ENCODE results near the gene EPS8L3.
"Not testable (repeated sequence)": the region's sequence is repeated elsewhere in the genome, so short reads cannot be mapped to it uniquely, and the experiment has no call there.

Gene EPS8L3, protein sequence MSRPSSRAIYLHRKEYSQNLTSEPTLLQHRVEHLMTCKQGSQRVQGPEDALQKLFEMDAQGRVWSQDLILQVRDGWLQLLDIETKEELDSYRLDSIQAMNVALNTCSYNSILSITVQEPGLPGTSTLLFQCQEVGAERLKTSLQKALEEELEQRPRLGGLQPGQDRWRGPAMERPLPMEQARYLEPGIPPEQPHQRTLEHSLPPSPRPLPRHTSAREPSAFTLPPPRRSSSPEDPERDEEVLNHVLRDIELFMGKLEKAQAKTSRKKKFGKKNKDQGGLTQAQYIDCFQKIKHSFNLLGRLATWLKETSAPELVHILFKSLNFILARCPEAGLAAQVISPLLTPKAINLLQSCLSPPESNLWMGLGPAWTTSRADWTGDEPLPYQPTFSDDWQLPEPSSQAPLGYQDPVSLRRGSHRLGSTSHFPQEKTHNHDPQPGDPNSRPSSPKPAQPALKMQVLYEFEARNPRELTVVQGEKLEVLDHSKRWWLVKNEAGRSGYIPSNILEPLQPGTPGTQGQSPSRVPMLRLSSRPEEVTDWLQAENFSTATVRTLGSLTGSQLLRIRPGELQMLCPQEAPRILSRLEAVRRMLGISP

DNA sequence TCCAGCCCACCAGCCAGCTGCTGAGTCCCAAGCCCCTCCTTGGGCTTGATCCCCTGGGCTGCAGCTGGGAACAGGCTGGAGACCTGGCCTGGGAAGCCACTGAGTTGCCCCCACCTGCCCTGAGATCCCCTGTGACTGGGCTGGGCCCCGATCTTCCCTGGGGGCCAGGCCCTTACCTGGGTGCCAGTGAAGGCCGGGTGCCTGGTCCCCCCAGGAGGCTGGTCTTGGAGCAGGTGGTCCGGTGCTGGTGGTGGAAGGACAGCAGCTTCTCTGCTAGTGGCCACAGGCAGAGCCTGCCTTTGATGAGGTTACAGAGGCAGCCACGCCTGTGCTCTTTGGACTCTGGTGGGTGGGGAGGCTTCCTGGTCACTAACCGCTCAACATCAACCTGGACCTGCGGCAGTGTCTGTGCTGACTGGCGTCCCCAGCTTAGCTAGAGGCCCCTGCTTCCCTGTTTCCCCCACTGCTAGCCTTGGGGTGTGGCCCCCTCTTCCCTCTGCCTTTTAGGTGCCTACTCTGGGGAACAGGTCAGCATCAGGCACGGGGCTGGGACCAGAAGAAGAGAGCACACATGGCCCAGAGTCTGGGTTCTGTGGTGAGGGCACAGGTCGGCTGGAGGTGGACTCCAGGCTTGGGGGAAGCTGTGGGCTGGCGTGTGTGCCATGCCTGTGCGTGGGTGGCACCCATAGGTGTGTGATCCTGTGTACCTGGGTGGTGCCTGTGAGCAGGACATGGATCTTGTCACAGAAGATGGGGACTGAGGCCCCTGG lies at the start of gene EPS8L3:
TSS of gene EPS8L3 (minus strand) at position 278 of the 770 bp plus-strand sequence. CDS start 2,174 bp downstream, outside the sequence.
- DNase-seq (ENCODE audit: low spot score): no peak

DNA sequence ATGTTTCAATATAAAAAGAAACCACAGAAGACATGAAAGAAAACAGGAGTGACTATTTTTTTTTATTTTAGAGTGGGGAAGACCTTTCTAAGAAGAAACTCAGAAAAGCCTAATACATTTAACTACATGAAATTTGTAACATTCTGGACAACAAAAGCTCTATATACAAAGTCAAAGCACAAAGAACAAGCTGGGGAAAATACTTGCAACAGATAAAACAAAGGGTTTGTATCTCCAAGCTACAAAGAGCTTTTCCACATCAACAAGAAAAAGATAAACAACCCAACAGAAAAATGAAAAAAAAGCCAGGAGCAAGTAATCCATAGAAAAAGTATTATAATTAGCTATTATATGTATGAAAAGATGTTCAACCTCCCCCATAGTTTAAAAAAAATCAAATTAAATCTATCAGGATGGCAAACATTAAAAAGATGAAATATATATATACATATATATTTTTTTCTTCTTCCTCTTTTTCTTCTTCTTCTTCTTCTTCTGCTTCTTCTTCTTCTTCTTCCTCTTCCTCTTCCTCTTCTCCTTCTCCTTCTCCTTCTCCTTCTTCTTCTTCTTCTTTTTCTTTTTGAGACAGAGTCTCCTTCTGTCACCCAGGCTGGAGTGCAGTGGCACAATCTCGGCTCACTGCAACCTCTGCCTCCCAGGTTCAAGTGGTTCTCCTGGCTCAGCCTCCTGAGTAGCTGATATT lies 49.1 kb upstream of the EPS8L3 start:
- no peak for DNase-seq (ENCODE audit: low spot score)

DNA sequence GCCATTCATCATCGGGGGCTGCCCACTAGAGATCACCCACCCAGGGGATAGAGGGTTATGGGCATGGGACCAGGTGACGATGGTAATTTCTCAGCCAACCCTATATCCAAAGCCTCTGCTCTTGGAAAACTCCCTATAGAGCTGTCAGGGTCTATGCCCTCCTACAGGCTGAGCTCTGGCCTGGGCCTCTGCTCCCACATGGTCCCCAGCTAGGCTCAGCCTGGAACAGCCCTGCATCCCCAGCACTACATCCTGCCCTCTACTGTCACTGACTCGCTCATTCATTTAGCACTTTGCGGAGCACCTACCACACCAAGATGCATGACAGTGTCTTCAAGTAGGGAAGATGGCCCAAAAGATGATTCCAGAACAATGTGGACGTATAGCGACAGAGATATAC lies 45.0 kb upstream of the EPS8L3 start:
- no peak for DNase-seq (ENCODE audit: low spot score)

DNA sequence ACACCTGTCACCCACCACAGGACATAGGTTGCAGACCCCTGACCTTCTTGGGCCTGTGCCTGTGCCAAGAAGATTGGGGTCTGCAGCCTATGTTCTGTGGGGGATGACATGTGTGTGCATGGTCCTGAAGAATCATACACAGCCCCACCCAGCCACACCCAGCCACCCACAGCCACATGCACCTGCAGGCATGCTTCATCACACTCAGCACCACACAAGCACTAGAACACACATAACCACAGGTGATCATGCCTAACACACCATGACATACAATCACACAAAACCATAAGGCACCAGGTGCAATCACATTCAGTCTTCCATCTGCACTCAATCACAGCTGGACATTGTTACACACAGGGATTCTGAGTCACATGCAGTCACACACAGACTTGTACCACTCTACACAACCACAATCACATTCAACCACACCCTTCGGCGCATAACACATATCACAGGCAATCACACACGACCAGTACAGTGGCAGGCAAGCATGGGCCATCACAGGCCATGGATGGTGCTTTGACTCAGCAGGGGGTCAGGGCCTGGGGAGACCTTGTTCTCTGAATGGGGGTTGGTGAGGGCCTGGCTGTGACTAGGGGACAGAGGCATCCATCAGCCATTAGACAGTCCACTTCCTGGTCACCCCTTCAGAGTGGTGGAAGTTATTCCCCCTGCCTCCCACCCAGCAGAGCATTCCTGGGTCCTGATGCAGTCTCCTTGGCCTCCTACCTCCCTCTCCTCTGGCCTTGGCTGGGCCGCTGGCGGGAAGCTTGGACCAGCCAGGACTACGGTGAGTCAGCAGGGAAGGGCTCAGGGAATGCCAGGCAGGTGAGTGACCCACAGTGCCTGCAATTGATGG lies 44.3 kb upstream of the EPS8L3 start:
- peak; percentile 62 for DNase-seq (ENCODE audit: low spot score)

DNA sequence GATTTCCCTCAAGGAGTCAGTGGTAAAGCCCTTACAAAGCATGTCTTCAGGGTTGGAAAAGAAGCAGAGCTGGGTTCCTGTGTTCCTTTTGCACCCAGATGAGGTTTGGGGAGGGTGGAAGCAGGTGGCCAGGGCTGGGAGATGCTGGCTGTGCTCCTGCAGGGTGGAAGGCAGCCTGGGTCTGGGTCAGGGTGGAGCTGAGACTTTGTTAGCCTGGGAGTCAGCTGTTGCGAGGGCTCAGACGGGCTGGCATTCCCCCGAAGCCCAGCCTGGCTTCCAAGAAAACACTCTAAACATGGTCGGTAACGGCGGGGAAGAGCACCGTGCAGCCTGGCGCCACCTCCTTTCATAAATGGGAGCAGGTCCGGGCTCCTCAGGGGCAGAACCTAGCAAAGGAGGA lies 43.7 kb upstream of the EPS8L3 start:
- no peak for DNase-seq (ENCODE audit: low spot score)

DNA sequence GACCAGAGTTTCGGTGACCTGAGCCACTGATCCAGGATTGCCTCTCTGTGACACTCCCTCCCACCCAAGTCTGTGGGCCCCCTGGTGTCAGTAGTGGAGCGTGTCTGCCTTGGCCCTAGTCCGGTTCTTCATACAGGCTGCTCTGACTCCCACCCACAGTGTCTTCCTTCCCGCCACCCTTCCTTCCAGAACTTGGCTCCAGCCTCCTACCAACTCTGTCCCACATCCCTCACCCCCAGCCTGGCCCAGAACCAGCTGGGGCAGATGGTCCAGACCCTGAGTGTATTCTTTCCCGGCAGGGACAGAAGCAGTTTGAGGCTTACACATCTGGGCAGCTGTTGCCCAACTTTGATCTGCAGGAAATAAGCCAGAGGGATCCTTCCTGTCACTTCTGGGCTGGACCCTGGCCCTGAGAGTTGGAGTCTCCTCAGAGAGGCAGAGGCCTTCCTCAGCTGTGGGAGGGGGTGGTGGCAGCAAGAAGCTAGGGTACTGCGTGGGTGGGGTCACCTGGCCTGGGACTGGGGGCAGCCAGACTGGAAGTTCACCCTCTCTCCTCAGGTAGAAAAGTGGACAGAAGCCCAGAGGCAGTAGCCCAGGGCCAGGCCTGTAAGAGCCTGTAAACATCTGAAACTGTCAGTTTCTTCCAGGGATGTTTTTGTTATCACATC lies 43.1 kb upstream of the EPS8L3 start:
- no peak for DNase-seq (ENCODE audit: low spot score)

DNA sequence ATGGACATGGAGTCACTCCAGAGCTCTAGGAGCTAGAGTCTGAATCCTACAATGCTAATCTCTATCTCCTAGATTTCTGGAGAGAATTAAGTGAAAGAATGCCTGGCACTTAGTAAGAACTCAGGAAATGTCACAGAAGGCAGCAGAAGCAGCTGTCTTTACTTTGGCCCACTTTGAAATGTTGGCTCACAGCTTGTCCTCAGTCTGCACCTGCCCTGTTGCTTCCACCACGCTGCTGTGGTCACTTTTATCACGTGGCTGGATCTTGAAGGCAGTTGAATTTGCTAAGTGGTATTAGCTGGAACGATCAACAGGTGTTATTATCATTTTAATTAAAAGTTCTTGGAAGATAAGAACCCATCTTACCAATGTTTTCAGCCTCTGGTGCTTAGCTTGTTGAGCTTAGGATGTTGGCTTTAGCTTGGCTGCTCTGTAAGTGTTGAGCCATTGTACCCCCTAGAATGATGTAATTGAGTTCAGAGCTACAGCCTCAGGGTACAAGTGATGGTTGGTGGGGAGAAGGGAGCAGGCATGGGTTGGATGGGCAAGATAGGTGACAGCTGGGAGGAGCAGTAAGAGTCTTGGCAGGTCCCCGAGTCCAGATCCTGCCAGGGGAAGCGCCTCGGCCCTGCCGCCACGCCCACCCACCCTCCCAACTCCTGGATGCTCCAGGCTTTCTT lies 41.9 kb upstream of the EPS8L3 start:
- no peak for DNase-seq (ENCODE audit: low spot score)

DNA sequence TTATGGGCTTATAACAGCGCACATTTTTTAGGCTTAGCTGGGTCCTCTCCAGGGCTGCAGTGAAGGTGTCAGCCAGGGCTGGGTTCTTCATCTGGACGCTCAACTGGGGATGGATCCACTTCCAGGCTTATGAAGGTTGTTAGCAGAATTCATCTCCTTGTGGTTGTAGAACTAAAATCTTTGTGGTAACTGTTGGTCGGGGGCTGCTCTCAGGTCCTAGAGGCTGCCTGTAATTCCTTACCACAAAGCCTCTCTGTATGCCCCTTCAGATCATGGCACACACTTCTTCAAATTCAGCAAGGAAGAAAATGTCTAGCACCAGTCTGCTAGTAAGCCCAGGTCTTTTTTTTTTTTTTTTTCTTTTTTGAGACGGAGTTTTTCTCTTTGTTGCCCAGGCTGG lies 40.9 kb upstream of the EPS8L3 start:
- no peak for DNase-seq (ENCODE audit: low spot score)

DNA sequence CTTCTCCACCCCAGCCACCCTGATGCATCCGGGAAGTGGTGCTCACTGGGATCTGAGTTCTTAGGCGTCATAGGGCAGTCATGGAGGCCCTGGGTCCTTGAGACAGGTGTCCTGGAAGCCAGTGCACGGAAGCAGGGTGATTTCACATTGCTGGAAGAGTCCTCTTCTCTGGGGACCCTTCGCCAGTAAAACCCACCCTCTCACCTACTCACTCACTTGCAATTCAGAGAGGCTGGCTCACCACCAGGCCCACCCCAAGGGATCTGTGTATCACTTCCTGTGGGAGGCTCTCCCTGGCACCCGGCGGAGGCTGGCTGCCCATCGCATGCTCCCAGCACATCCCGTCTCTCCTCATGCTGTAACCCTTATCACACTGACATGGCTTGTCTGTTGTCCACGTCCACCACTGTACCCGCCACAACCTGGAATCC lies 40.2 kb upstream of the EPS8L3 start:
- no peak for DNase-seq (ENCODE audit: low spot score)

DNA sequence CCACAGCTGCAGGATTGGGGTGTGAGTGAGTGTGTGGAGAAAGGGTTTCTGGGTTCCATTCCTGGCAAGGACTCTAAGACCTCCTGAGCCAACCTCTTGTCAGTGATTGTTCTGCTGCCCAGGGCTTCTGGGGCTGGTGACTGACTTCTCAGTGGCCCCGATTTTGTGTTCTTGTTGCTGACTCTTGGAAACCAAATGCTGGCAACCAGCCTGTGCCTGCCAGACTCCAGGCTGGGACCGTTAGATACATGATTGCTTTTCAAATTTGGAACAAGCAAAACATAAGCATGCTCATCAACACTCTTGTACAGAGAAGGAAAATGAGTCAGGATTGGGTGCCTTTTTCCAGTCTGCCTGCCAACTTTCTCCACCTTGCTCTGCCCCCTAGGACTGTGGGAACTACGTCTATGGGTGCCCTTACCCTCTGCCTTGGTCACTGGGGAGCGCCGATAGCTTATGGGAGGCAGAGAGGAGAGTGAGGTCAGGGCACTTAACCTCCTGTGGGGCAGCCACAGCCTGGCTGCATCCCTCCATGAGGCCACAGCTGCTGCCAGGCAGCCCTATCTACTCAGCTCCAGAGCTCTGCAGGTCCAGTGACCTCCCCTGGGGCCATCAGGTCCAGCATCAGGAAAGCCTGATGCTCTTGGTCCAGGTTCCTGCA lies 39.3 kb upstream of the EPS8L3 start:
- DNase-seq (ENCODE audit: low spot score): no peak

DNA sequence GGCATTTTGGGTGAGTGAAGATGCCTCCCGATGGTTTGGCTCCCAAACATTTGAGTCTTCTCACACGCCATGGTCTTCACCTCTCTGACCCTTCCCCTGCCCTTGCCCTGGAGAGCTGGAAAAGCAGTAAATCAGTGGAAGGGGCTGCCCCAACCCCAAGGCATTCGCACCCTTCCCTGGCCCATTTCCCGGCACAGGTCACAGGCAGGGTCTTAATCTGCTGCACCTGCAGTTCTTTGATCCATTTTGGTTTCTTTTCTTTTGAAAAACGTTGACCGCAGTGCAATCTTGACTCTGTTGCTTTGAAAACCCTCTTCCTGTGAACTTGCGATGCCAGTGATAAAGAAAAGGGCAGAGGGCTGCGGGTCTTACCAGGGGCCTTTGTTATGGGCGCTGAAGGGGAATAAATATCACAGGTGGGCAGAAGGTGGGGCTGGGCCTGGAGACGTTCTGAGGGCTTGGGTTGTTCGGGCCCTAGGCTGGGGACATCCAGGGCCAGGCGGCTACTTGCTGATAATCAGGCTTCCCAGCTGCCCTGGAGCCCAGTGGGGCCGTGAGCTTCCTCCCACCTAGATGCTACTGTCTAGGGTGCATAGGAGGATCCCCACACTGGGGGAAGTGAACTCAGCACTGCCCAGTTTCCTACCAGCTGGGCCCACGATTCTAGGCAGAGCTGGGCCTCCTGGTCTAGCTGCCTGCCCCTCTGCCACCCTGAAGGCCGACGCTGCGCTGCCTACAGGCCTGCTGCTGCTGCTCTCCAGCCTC lies 38.6 kb upstream of the EPS8L3 start:
- no peak for DNase-seq (ENCODE audit: low spot score)

DNA sequence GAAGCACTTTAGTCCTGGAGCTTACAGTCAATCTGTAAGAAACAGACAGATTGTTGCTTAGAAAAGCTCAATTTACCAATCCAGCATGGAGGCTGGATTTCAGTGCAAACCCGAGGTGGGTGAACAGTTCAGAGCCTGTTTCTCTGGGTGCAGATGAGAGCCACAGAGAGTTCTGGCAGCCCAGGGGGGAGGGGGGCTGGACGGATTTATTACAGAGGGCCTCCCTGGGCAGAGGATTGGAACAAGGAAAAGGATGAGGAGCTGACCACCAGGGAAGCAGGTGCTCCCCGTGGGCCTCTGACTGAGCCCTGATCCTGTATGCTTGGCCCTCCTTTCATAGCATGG lies 38.0 kb upstream of the EPS8L3 start:
- DNase-seq (ENCODE audit: low spot score): no peak

DNA sequence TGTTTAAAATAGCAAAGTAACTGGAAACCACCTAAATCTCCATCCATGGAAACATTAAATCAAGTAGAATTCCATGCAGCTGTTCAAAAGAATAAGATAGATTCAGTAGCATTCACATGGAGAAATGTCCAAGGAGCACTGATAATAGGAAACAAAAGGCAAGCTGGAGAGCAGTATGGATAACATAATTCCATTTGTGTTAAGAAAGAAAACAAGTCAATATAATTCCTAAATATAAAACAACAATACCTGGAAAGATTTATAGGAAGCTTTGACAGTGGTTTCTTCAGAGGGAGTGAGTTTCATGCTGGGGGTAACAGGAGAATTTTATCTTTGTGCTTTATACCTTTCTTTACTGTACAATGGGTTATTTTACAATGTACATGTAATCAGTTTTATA lies 36.6 kb upstream of the EPS8L3 start:
- DNase-seq (ENCODE audit: low spot score): no peak

DNA sequence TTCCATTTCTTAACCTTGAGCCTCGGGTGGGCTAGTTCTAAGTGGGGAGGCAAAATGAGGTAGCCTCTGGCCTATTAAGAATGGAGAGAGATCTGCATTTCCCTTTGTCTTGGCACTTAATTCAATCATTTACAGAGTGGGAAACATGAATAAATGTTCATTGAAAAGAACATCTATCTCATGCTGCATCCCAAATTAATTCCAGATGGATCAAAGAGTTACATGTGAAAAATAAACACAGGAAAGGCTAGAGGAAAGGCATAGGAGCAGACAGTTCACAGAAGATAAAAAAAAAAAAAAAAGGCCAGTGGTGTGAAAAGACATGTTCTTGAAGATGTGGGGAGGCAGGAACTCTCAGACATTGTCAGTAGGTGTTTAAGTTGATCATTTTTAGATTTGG lies 35.7 kb upstream of the EPS8L3 start:
- DNase-seq (ENCODE audit: low spot score): peak; percentile 52

DNA sequence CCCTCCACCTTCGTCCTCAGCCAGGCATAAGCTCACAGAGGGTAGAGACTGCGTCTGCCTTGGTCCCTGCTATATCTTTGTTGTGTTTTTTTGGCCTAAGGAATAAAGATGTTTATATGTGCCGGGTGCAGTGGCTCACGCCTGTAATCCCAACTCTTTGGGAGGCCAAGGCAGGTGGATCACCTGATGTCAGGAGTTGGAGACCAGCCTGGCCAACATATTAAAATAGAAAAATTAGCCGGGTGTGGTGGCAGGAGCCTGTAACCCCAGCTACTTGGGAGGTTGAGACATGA lies 33.5 kb upstream of the EPS8L3 start:
- DNase-seq (ENCODE audit: low spot score): not testable (repeated sequence)

DNA sequence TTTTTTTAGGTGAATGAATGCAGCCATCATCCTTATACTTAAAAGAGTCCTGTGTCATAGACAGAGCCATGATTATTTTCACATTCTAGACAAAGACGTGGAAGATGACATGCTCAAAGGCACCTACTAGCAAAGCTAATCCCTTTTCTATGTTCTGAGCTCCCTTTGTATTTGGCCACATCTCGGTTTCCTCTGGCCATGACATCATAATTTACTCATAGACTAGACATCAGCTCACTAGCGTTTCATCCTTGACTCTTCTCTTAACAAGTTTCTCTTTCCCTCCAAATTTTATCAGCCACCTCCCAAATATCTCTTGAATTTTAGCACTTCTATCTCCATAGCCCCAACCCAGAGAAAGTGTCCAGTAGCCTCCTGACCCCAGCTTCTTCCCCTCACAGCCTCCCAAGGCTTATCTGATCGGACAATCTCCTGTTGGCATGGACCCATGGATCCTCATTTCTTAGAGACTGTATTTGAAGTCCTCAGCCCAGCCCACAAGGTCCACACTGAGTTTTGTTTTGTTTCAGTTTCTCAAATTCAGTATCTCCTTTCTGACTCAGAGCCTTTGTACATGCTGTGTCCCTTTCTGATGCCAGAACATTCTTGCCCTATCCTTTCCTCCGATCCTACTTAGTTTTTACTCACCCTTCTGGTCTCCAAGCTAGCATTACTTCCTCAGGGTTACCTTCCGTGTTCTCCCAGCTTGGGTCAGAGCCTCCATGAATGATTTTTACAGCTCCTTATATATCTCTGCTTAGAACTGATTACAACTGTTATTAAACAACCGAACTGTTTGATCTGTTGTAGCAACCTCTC lies 33.0 kb upstream of the EPS8L3 start:
- peak; percentile 25 for DNase-seq (ENCODE audit: low spot score)

DNA sequence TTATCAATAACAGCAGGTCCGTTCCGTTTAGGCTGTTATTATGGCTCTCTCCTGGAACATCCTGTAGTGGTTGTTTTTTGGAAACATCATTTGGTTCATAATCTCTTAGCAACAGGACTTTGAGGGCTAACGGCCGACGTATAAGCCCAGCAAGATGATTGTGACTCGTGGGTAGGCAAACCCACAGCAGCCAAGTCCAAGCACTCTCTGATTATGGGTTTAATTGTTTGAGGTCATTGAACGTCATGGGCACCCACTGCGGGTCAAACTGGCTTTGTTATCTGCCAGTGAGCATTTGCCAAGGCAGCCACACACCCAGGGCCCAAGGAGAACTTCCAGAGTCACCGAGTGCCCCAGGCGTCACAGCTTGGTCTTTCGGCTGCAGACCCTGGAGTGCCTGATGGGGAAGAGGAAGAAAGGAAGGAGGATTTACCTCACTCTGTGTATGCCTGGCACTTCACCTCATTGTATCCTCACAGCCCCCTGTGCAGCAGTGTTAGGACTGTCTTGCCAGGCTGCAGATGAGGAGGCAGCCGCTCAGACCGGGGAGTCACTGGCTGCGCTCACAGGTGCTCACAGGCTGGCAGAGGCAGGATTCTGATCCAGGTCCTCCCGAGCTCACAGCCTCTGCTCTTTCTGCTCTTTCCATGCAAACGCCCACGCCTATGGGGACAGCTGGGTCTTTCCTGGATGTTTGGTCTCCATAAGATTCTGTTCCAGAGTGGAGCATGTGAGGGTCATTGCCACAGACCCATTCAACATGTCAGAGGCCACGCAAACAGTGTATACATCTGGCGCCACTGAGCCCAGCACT lies 30.8 kb upstream of the EPS8L3 start:
- no peak for DNase-seq (ENCODE audit: low spot score)
